H9 (cell line): ENCODE data around the gene SUFU. TPM values are rescaled to one million over a fixed set of nuclear protein-coding genes. Genes with fewer than 3 reads are reported as not detected.
A peak's percentile ranks its signal among the peaks of the same experiment; 100 is the strongest.

Experiments used
- DNase-seq: peaks from one replicate; pipeline ENCODE4 v3.0.0-alpha.2; 2017
- H2AFZ ChIP-seq: one replicate; pipeline ENCODE4 v1.6.1; 2013; ENCODE audit warnings: mild to moderate bottlenecking, low read length, control low read depth, moderate library complexity
- H2AK5ac ChIP-seq: 2 replicates; pipeline ENCODE4 v1.6.1; 2013; ENCODE audit warnings: low read length, control low read depth, mixed read lengths; ENCODE audit not compliant: insufficient read length
- H2BK120ac ChIP-seq: one replicate; pipeline ENCODE4 v1.6.1; 2013; ENCODE audit warnings: low read depth, mild to moderate bottlenecking, low read length, control low read depth, inconsistent platforms; ENCODE audit not compliant: poor library complexity, severe bottlenecking
- H2BK12ac ChIP-seq: 2 replicates; pipeline ENCODE4 v1.6.1; 2013; ENCODE audit warnings: low read length, control low read depth, mixed read lengths, low read depth; ENCODE audit not compliant: insufficient read length
- H2BK15ac ChIP-seq: 2 replicates; pipeline ENCODE4 v1.6.1; 2013; ENCODE audit warnings: low read depth, low read length, control low read depth
- H2BK20ac ChIP-seq: one replicate; pipeline ENCODE4 v1.6.1; 2013; ENCODE audit warnings: low read depth, mild to moderate bottlenecking, low read length, control low read depth, inconsistent platforms; ENCODE audit not compliant: poor library complexity, severe bottlenecking
- H2BK5ac ChIP-seq: 2 replicates; pipeline ENCODE4 v1.6.1; 2013; ENCODE audit warnings: low read length, control low read depth, mixed read lengths; ENCODE audit not compliant: insufficient read length
- H3K14ac ChIP-seq: 2 replicates; pipeline ENCODE4 v1.6.1; 2013; ENCODE audit warnings: low read length, control low read depth; ENCODE audit not compliant: insufficient read depth
- H3K18ac ChIP-seq: 2 replicates; pipeline ENCODE4 v1.6.1; 2013; ENCODE audit warnings: low read depth, mild to moderate bottlenecking, mixed read lengths, low read length, control low read depth; ENCODE audit not compliant: insufficient read length
- H3K23ac ChIP-seq: 2 replicates; pipeline ENCODE4 v1.6.1; 2013; ENCODE audit warnings: low read length, control low read depth, mixed read lengths, low read depth; ENCODE audit not compliant: insufficient read length
- H3K23me2 ChIP-seq: 2 replicates; pipeline ENCODE4 v1.6.1; 2013; ENCODE audit warnings: low read depth, mild to moderate bottlenecking, mixed read lengths, low read length, control low read depth; ENCODE audit not compliant: insufficient read length, poor library complexity, severe bottlenecking
- H3K27ac ChIP-seq: 2 replicates; pipeline ENCODE4 v1.5.1; 2013; ENCODE audit warnings: low read length, control low read depth, mixed read lengths, low read depth; ENCODE audit not compliant: insufficient read length
- H3K27me3 ChIP-seq: 2 replicates; pipeline ENCODE4 v1.6.1; 2013; ENCODE audit warnings: low read length, control low read depth, inconsistent platforms; ENCODE audit not compliant: insufficient read depth
- H3K4ac ChIP-seq: 2 replicates; pipeline ENCODE4 v1.6.1; 2013; ENCODE audit warnings: low read depth, mild to moderate bottlenecking, control low read depth, inconsistent platforms, low read length, moderate library complexity
- H3K4me1 ChIP-seq: 2 replicates; pipeline ENCODE4 v1.6.1; 2013; ENCODE audit warnings: low read length, control low read depth, inconsistent platforms; ENCODE audit not compliant: insufficient read depth
- H3K4me2 ChIP-seq: 2 replicates; pipeline ENCODE4 v1.6.1; 2013; ENCODE audit warnings: low read length, control low read depth, mixed read lengths; ENCODE audit not compliant: insufficient read length, insufficient read depth
- H3K56ac ChIP-seq: 2 replicates; pipeline ENCODE4 v1.6.1; 2013; ENCODE audit warnings: low read depth, mild to moderate bottlenecking, mixed read lengths, low read length, control low read depth; ENCODE audit not compliant: insufficient read length
- H3K79me1 ChIP-seq: 2 replicates; pipeline ENCODE4 v1.6.1; 2013; ENCODE audit warnings: low read depth, mild to moderate bottlenecking, moderate library complexity, low read length, control low read depth, inconsistent platforms; ENCODE audit not compliant: insufficient read depth, poor library complexity, severe bottlenecking
- H3K79me2 ChIP-seq: 2 replicates; pipeline ENCODE4 v1.6.1; 2013; ENCODE audit warnings: low read length, control low read depth, inconsistent platforms; ENCODE audit not compliant: insufficient read depth
- H3K9ac ChIP-seq: 2 replicates; pipeline ENCODE4 v1.6.1; 2013; ENCODE audit warnings: low read length, control low read depth, mixed read lengths; ENCODE audit not compliant: insufficient read length; ENCODE audit errors: extremely low read depth
- H3K9me3 ChIP-seq: one replicate; pipeline ENCODE4 v1.6.1; 2013; ENCODE audit warnings: low read depth, low read length, inconsistent platforms; ENCODE audit not compliant: control insufficient read depth
- H3T11ph ChIP-seq: one replicate; pipeline ENCODE4 v1.6.1; 2013; ENCODE audit warnings: mild to moderate bottlenecking, low read length, control low read depth, inconsistent platforms
- H4K20me1 ChIP-seq: one replicate; pipeline ENCODE4 v1.6.1; 2013; ENCODE audit not compliant: control insufficient read depth, insufficient read length, insufficient read depth
- H4K5ac ChIP-seq: 2 replicates; pipeline ENCODE4 v1.6.1; 2013; ENCODE audit warnings: low read depth, mild to moderate bottlenecking, mixed read lengths, low read length, control low read depth; ENCODE audit not compliant: insufficient read length
- H4K8ac ChIP-seq: replicated peaks from 2 replicates; pipeline ENCODE4 v1.6.1; 2013; ENCODE audit warnings: low read length, control low read depth, mixed read lengths, low read depth; ENCODE audit not compliant: insufficient read length
- H4K91ac ChIP-seq: 2 replicates; pipeline ENCODE4 v1.6.1; 2013; ENCODE audit warnings: low read depth, mild to moderate bottlenecking, moderate library complexity, mixed read lengths, low read length, control low read depth; ENCODE audit not compliant: insufficient read length
- H3K27ac Mint-ChIP-seq, 3 experiments: 2 replicates in 2 of 3; 3 replicates in 1 of 3; pipeline ENCODE4 v1.8.0; 2020 to 2021; ENCODE audit warnings: mixed read lengths in 3 of 3, mild to moderate bottlenecking in 1 of 3, moderate library complexity in 1 of 3
- H3K27me3 Mint-ChIP-seq: 2 replicates; pipeline ENCODE4 v1.8.0; 2021; ENCODE audit warnings: low read depth, mild to moderate bottlenecking, moderate library complexity, mixed read lengths
- H3K36me3 Mint-ChIP-seq, 3 experiments: 2 replicates in 2 of 3; 3 replicates in 1 of 3; pipeline ENCODE4 v1.8.0; 2020 to 2021; ENCODE audit warnings: low read depth in 3 of 3, mixed read lengths in 3 of 3; ENCODE audit not compliant: insufficient read depth in 1 of 3
- H3K4me1 Mint-ChIP-seq, 2 experiments: 2 replicates each; pipeline ENCODE4 v1.8.0; 2020; ENCODE audit warnings: mixed read lengths in 2 of 2
- H3K4me3 Mint-ChIP-seq, 2 experiments: 2 replicates in 1 of 2; 3 replicates in 1 of 2; pipeline ENCODE4 v1.8.0; 2020 to 2021; ENCODE audit warnings: mild to moderate bottlenecking in 2 of 2, mixed read lengths in 2 of 2, moderate library complexity in 1 of 2
- H3K9me3 Mint-ChIP-seq, 2 experiments: 2 replicates in 1 of 2; 3 replicates in 1 of 2; pipeline ENCODE4 v1.8.0; 2020; ENCODE audit warnings: mild to moderate bottlenecking in 2 of 2, mixed read lengths in 2 of 2, moderate library complexity in 1 of 2
- WGBS: extraction: QIAGEN DNeasy Blood & Tissue Kit; methylation state at CpG from one replicate; pipeline ENCODE4 v1.1.7; 2013; ENCODE audit warnings: missing lambda C conversion rate, low lambda C conversion rate, mixed read lengths; ENCODE audit not compliant: insufficient read length; ENCODE audit errors: extremely low coverage; 5-methylcytosine and 5-hydroxymethylcytosine counted together
- total RNA-seq: library from RNA; stranded (reverse); gene quantifications from 2 replicates; pipeline ENCODE4 v1.2.1, GENCODE V29; 2021
- TF ChIP-seq, protein P1 (sequence below): fragments of 200-600 bp; sonication (generic); conservative IDR thresholded peaks from 3 replicates; pipeline ENCODE4 v1.8.0; 2021; ENCODE audit warnings: antibody characterized with exemption, mild to moderate bottlenecking

SUFU gene
- total RNA-seq, 1 experiment from 2014 or later: 9.5 TPM

GRCh38 chr10:102501201-102502028 lies 2.4 kb upstream of the SUFU start:
- H3K27ac ChIP-seq: no peak overlapping the region
- no peak overlapping the region for H4K91ac ChIP-seq
- no peaks in the 10 kb centered on the region for H3K9me3 ChIP-seq
- Mint-ChIP-seq H3K9me3 (no peaks in the 10 kb centered on the region; a peak in 1 of 5 replicates), H3K27ac (no peak overlapping the region), H3K27me3 (peaks cover 22% of the 10 kb centered on the region), H3K4me1 (peaks cover 8 to 9% of the 10 kb centered on the region in 2 experiments), H3K4me3 (no peak overlapping the region), H3K36me3 (peaks cover 3 to 10% (median 7%) of the 10 kb centered on the region in 3 experiments; a peak in 6 of 7 replicates)
- H2AK5ac ChIP-seq: no peak overlapping the region
- no peak for DNase-seq
- no peak overlapping the region for H4K5ac ChIP-seq
- TF ChIP-seq, protein P1, sequence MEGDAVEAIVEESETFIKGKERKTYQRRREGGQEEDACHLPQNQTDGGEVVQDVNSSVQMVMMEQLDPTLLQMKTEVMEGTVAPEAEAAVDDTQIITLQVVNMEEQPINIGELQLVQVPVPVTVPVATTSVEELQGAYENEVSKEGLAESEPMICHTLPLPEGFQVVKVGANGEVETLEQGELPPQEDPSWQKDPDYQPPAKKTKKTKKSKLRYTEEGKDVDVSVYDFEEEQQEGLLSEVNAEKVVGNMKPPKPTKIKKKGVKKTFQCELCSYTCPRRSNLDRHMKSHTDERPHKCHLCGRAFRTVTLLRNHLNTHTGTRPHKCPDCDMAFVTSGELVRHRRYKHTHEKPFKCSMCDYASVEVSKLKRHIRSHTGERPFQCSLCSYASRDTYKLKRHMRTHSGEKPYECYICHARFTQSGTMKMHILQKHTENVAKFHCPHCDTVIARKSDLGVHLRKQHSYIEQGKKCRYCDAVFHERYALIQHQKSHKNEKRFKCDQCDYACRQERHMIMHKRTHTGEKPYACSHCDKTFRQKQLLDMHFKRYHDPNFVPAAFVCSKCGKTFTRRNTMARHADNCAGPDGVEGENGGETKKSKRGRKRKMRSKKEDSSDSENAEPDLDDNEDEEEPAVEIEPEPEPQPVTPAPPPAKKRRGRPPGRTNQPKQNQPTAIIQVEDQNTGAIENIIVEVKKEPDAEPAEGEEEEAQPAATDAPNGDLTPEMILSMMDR: no peak
- H2BK12ac ChIP-seq: no peak overlapping the region
- no peak overlapping the region for H3K18ac ChIP-seq
- H2AFZ ChIP-seq: no peak overlapping the region
- peak overlapping the region; percentile 96 for H3K4me2 ChIP-seq
- H2BK5ac ChIP-seq: no peak overlapping the region
- H3K23ac ChIP-seq: no peak overlapping the region
- no peak overlapping the region for H3K14ac ChIP-seq
- H4K20me1 ChIP-seq: no peaks in the 10 kb centered on the region
- peaks cover 4% of the 10 kb centered on the region; the same call in 1 of the 2 replicates for H3K27me3 ChIP-seq
- H3K4me1 ChIP-seq: no peaks in the 10 kb centered on the region
- H2BK120ac ChIP-seq: no peak overlapping the region
- no peaks in the 10 kb centered on the region for H3K79me1 ChIP-seq
- H4K8ac ChIP-seq: no peak overlapping the region
- no peak overlapping the region for H3K4ac ChIP-seq
- no peaks in the 10 kb centered on the region; the same call in 1 of the 2 replicates for H3K79me2 ChIP-seq
- peak overlapping the region; percentile 86 for H3K9ac ChIP-seq
- no peak overlapping the region for H2BK20ac ChIP-seq
- H2BK15ac ChIP-seq: no peak overlapping the region
- no CpG with 5 or more reads among the region's 23 CpGs for WGBS
- no peak overlapping the region for H3K56ac ChIP-seq
- peaks cover 3% of the 10 kb centered on the region for H3K23me2 ChIP-seq
- H3T11ph ChIP-seq: no peak overlapping the region
